SU-DHL-6 (cell line): Measurements from ENCODE around the gene EXOC6.

ENCODE experiments used
- H2AFZ ChIP-seq: fragments of 200-600 bp; sonication (generic); 2 replicates; pipeline ENCODE4 v1.6.1; 2014; ENCODE audit warnings: low read depth, mild to moderate bottlenecking, moderate library complexity, mixed read lengths, antibody characterized with exemption, low read length; ENCODE audit not compliant: severe bottlenecking
- H3F3A ChIP-seq: fragments of 200-600 bp; shearing (Covaris generic); 2 replicates; pipeline ENCODE4 v1.6.0; 2016; ENCODE audit warnings: antibody characterized with exemption, mild to moderate bottlenecking; ENCODE audit not compliant: insufficient read depth
- H3K27ac ChIP-seq: fragments of 200-600 bp; sonication (generic); 2 replicates; pipeline ENCODE4 v1.5.1; 2016; ENCODE audit warnings: low read depth, mild to moderate bottlenecking, low read length, moderate library complexity, mixed read lengths
- H3K27me3 ChIP-seq: fragments of 200-600 bp; sonication (generic), shearing (Covaris generic); 2 replicates; pipeline ENCODE4 v1.6.0; 2014; ENCODE audit warnings: mild to moderate bottlenecking, low read length
- H3K36me3 ChIP-seq: fragments of 200-600 bp; sonication (generic); 2 replicates; pipeline ENCODE4 v1.6.1; 2014; ENCODE audit warnings: mild to moderate bottlenecking, low read length, mixed read lengths
- H3K4me2 ChIP-seq: fragments of 300-600, 200-600 bp; shearing (Covaris generic), sonication (generic); 2 replicates; pipeline ENCODE4 v1.6.0; 2014; ENCODE audit warnings: low read length, low read depth, mild to moderate bottlenecking; ENCODE audit not compliant: poor library complexity, severe bottlenecking
- H3K4me3 ChIP-seq: fragments of 200-600 bp; sonication (generic); 2 replicates; pipeline ENCODE4 v1.5.1; 2014; ENCODE audit warnings: antibody characterized with exemption, low read length, mild to moderate bottlenecking, mixed read lengths; ENCODE audit not compliant: insufficient read depth, poor library complexity, severe bottlenecking
- H3K79me2 ChIP-seq: fragments of 200-600 bp; sonication (generic); 2 replicates; pipeline ENCODE4 v1.6.1; 2014; ENCODE audit warnings: mild to moderate bottlenecking, low read length, moderate library complexity; ENCODE audit not compliant: insufficient read depth
- H3K9ac ChIP-seq: fragments of 200-600 bp; sonication (generic); 2 replicates; pipeline ENCODE4 v1.7.0; 2014; ENCODE audit warnings: mild to moderate bottlenecking, low read length
- H3K9me2 ChIP-seq: fragments of 200-600 bp; sonication (generic); replicated peaks from 2 replicates; pipeline ENCODE4 v1.6.1; 2014; ENCODE audit warnings: low read length; ENCODE audit not compliant: insufficient read depth
- H3K9me3 ChIP-seq: fragments of 200-600 bp; sonication (generic); 2 replicates; pipeline ENCODE4 v1.6.1; 2014; ENCODE audit warnings: low read length, mixed read lengths; ENCODE audit not compliant: insufficient read depth
- H4K20me1 ChIP-seq: fragments of 200-600 bp; sonication (generic); 2 replicates; pipeline ENCODE4 v1.6.1; 2014; ENCODE audit warnings: low read depth, mild to moderate bottlenecking, antibody characterized with exemption, low read length, moderate library complexity, mixed read lengths
- CTCF ChIP-seq: fragments of 200-600 bp; sonication (generic); IDR thresholded peaks from one replicate; pipeline ENCODE4 v1.5.1; 2017; ENCODE audit warnings: antibody characterized with exemption, mild to moderate bottlenecking, low read length, moderate library complexity; ENCODE audit not compliant: insufficient read depth, poor library complexity, severe bottlenecking
- EZH2phosphoT487 ChIP-seq: fragments of 200-600 bp; sonication (generic), shearing (Covaris generic); conservative IDR thresholded peaks from 2 replicates; pipeline ENCODE4 v1.6.1; 2018; ENCODE audit warnings: mild to moderate bottlenecking, antibody characterized with exemption, low read length, moderate library complexity, mixed read lengths

Gene EXOC6

DNA sequence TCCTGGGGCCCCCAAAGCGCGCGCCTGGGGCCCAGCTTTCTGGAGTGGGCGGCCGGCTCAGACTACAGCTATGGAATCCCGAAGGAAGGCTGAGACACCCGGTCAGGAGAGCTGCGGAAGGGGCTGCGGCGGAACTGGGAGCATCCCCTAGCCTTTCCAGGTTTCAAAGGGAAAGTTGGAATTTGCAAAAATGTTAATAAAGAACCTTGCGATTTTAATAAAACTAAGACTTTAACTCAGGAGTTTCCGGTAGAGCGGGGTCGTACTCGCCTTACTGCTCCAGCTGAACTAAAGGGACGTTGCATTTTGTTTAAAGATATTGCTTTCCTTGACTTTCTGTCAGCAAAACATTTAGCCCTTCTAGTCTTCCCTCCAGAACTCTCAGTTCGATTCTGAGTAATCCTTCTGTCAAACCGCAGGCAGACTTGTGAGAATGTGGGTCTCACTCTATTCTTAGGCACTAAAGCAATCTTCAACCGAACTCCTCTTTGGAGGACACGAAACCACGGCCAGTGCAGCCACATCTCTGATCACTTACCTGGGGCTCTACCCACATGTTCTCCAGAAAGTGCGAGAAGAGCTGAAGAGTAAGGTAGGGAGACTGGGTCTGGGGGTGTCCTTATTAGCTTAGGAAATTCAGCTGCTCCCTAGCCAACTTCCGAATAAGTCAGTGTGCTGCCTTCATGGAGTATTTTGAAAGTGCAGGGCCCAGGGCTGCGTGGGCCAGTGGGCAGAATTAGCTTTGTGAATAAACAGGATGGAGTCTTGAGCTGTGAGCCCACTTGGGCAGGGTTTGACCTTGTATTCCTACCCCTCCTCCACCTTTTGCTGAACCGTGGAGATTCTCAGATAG is 227.3 kb downstream of the EXOC6 start:
- no peaks in the 10 kb centered on the region for H3F3A ChIP-seq
- TF ChIP-seq EZH2phosphoT487 = no peak
- H3K9ac ChIP-seq = no peak overlapping the region
- no peaks in the 10 kb centered on the region for H3K9me3 ChIP-seq
- no peaks in the 10 kb centered on the region for H3K27me3 ChIP-seq
- no peak overlapping the region for H3K27ac ChIP-seq
- no peaks in the 10 kb centered on the region for H3K79me2 ChIP-seq
- H3K36me3 ChIP-seq = no peaks in the 10 kb centered on the region
- H3K4me3 ChIP-seq = no peak overlapping the region
- no peaks in the 10 kb centered on the region for H3K9me2 ChIP-seq
- H3K4me2 ChIP-seq = no peak overlapping the region
- no peak overlapping the region for H2AFZ ChIP-seq
- H4K20me1 ChIP-seq = no peaks in the 10 kb centered on the region

DNA sequence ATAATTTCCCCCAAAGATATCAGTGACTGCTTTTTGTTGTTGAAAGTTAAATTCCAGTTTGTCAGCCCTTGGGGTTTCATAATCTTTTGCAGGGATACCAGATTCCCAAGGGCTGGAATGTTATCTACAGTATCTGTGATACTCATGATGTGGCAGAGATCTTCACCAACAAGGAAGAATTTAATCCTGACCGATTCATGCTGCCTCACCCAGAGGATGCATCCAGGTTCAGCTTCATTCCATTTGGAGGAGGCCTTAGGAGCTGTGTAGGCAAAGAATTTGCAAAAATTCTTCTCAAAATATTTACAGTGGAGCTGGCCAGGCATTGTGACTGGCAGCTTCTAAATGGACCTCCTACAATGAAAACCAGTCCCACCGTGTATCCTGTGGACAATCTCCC is 228.6 kb downstream of the EXOC6 start:
- Histone ChIP-seq H3K9me2 (no peaks in the 10 kb centered on the region), H3F3A (no peaks in the 10 kb centered on the region), H3K4me3 (no peak overlapping the region), H3K27me3 (no peaks in the 10 kb centered on the region), H3K4me2 (no peak overlapping the region), H3K79me2 (no peaks in the 10 kb centered on the region), H2AFZ (no peak overlapping the region), H3K27ac (no peak overlapping the region), H3K36me3 (no peaks in the 10 kb centered on the region), H4K20me1 (no peaks in the 10 kb centered on the region), H3K9ac (no peak overlapping the region), H3K9me3 (no peaks in the 10 kb centered on the region)
- TF ChIP-seq CTCF (no peak), EZH2phosphoT487 (no peak)

DNA sequence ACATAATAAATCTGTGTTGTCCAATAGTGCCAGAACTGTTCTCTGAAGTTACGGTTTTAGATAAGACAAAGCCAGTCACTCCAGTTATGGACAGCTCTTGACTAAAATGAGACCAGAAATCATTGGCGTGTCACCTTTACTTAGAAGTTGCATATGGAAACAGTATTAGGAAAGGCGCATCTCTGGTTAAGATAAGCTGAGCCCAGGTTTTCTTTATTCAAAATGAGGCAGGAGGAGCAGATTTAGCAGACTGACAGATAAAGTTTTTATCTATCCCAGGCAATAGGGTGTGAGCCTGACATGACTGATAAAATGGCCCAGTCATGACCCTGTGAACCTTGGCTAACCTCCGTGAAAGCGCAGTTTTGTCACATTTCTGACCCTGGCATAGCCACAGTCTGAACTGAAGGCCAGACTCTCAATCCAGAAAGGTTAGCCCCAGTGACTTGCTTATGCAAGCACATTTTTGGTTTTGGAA is 229.6 kb downstream of the EXOC6 start:
- no peak overlapping the region for H3K4me2 ChIP-seq
- no peaks in the 10 kb centered on the region for H3K9me3 ChIP-seq
- H3F3A ChIP-seq = no peaks in the 10 kb centered on the region
- no peak for TF ChIP-seq EZH2phosphoT487
- TF ChIP-seq CTCF = no peak
- H4K20me1 ChIP-seq = no peaks in the 10 kb centered on the region
- no peaks in the 10 kb centered on the region for H3K27me3 ChIP-seq
- no peak overlapping the region for H3K27ac ChIP-seq
- no peaks in the 10 kb centered on the region for H3K9me2 ChIP-seq
- H2AFZ ChIP-seq = no peak overlapping the region
- no peaks in the 10 kb centered on the region for H3K79me2 ChIP-seq
- no peaks in the 10 kb centered on the region for H3K36me3 ChIP-seq
- H3K9ac ChIP-seq = no peak overlapping the region
- no peak overlapping the region for H3K4me3 ChIP-seq
